Bronchial epithelial cell (primary cell): Measurements from ENCODE around the gene CRISP3. TPM values are rescaled to one million over a fixed set of nuclear protein-coding genes. Genes with fewer than 3 reads are reported as not detected.

Experiments
- DNase-seq: peaks from one replicate; pipeline ENCODE4 v3.0.0-alpha.2; 2010; ENCODE audit warnings: low read depth
- FAIRE-seq: peaks from 2 replicates; lab custom pipeline; 2011; peaks lifted over from hg19 to GRCh38; lab: Jason Lieb, UNC
- H3K27me3 ChIP-seq: 2 replicates; pipeline ENCODE4 v1.5.1; 2011; ENCODE audit warnings: low read length; ENCODE audit not compliant: control insufficient read depth, insufficient read depth
- H3K36me3 ChIP-seq: 2 replicates; pipeline ENCODE4 v1.5.1; 2011; ENCODE audit warnings: low read length; ENCODE audit not compliant: control insufficient read depth, insufficient read depth
- H3K4me3 ChIP-seq: 2 replicates; pipeline ENCODE4 v1.5.1; 2011; ENCODE audit warnings: mild to moderate bottlenecking, low read depth, low read length, control low read depth
- CTCF ChIP-seq: IDR thresholded peaks from 2 replicates; pipeline ENCODE4 v1.5.1; 2011; ENCODE audit warnings: mild to moderate bottlenecking, moderate library complexity, low read length, control low read depth, inconsistent platforms; ENCODE audit not compliant: insufficient read depth, severe bottlenecking
- total RNA-seq: library from RNA; depleted of rRNA; stranded (reverse); fragments of >200 nt; gene quantifications from 2 replicates; pipeline ENCODE4 v1.2.1, GENCODE V29; 2014

CRISP3 gene
- total RNA-seq, 1 donor from 2014 or later = under 0.01 TPM

GRCh38 chr6:49776444-49776843 lies 32.3 kb upstream of the CRISP3 start:
- no peak overlapping the region for H3K4me3 ChIP-seq
- TF ChIP-seq CTCF = no peak
- no peaks in the 10 kb centered on the region for H3K27me3 ChIP-seq
- H3K36me3 ChIP-seq = no peaks in the 10 kb centered on the region
- FAIRE-seq (no peak), DNase-seq (no peak)

- Histone ChIP-seq H3K27me3 (no peaks in the 10 kb centered on the region), H3K36me3 (no peaks in the 10 kb centered on the region), H3K4me3 (no peak overlapping the region)
- no peak for TF ChIP-seq CTCF
- no peak for FAIRE-seq
- DNase-seq = no peak
These were observed 30.9 kb upstream of the CRISP3 start for GRCh38 chr6:49775043-49775442.

GRCh38 chr6:49772285-49772684 lies 28.1 kb upstream of the CRISP3 start:
- FAIRE-seq = no peak
- Histone ChIP-seq H3K36me3 (no peaks in the 10 kb centered on the region), H3K4me3 (no peak overlapping the region), H3K27me3 (no peaks in the 10 kb centered on the region)
- no peak for DNase-seq
- no peak for TF ChIP-seq CTCF

- TF ChIP-seq CTCF = no peak
- Histone ChIP-seq H3K4me3 (no peak overlapping the region), H3K36me3 (no peaks in the 10 kb centered on the region), H3K27me3 (no peaks in the 10 kb centered on the region)
- no peak for FAIRE-seq
- DNase-seq = no peak
These were observed 22.6 kb upstream of the CRISP3 start for GRCh38 chr6:49766762-49767161.

- FAIRE-seq (no peak), DNase-seq (no peak)
- no peaks in the 10 kb centered on the region for H3K27me3 ChIP-seq
- H3K4me3 ChIP-seq = no peak overlapping the region
- no peaks in the 10 kb centered on the region for H3K36me3 ChIP-seq
- no peak for TF ChIP-seq CTCF
These were observed 20.5 kb upstream of the CRISP3 start for GRCh38 chr6:49764571-49765236.

- DNase-seq = no peak
- Histone ChIP-seq H3K4me3 (no peak overlapping the region), H3K36me3 (no peaks in the 10 kb centered on the region), H3K27me3 (no peaks in the 10 kb centered on the region)
- no peak for TF ChIP-seq CTCF
- no peak for FAIRE-seq
These were observed 759 bp downstream of the CRISP3 start for GRCh38 chr6:49743429-49743828.
